GM21717 (cell line): Measurements from ENCODE around the gene PLEKHN1.
"Not testable (repeated sequence)": the region's sequence is repeated elsewhere in the genome, so short reads cannot be mapped to it uniquely, and the experiment has no call there.

ENCODE experiments used
- ATAC-seq: cut with Tn5 transposase; IDR thresholded peaks from one replicate; pipeline ENCODE4 v1.9.1; 2021; ENCODE audit warnings: mild to moderate bottlenecking, moderate library complexity; ENCODE audit not compliant: unreplicated experiment

PLEKHN1 gene

DNA sequence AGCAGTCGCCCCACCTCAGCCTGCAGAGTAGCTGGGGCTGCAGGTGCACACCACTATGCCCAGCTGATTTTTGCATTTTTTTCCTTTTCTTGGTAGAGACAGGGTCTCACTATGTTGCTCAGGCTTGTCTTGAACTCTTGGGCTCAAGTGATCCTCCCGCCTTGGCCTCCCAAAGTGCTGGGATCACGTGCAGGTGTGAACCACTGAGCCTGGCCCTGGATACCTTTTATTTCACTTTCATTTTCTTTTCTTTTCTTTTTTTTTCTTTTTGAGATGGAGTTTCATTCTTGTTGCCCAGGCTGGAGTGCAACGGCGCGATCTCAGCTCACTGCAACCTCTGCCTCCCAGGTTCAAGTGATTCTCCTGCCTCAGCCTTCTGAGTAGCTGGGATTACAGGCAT lies 25.0 kb downstream of the PLEKHN1 start:
- not testable (repeated sequence) for ATAC-seq

DNA sequence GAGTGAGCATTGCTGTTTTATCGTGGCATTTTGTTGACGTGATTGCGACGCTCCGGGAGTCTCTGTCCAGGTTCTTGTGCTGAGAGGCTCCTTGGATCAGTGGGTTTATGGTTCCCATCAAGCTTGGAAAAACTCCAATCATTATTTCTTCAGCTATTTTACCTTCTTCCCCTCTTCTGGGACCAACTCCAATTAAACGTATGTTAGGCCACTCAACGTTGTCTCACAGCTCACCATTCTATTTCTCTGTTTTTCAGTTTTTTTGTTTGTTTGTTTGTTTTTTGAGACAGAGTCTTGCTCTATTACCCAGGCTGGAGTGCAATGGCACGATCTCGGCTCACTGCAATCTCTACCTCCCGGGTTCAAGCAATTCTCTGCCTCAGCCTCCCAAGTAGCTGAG lies 25.6 kb downstream of the PLEKHN1 start:
- no peak for ATAC-seq

DNA sequence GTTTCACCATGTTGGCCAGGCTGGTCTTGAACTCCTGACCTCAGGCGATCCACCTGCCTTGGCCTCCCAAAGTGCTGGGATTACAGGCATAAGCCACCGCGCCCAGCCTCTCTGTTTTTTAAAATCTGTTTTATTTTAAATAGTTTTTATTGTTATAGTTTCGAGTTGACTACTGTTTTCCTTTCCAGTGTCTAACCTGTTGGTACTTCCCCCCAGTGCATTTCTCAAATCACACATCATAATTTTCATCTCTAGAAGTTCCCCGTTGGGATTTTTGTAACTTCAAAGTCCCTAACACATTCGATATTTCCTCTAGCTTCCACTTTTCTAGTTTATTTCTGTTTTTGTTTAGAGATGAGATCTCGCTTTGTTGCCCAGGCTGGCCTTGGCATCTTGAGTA lies 26.1 kb downstream of the PLEKHN1 start:
- ATAC-seq, result no peak

DNA sequence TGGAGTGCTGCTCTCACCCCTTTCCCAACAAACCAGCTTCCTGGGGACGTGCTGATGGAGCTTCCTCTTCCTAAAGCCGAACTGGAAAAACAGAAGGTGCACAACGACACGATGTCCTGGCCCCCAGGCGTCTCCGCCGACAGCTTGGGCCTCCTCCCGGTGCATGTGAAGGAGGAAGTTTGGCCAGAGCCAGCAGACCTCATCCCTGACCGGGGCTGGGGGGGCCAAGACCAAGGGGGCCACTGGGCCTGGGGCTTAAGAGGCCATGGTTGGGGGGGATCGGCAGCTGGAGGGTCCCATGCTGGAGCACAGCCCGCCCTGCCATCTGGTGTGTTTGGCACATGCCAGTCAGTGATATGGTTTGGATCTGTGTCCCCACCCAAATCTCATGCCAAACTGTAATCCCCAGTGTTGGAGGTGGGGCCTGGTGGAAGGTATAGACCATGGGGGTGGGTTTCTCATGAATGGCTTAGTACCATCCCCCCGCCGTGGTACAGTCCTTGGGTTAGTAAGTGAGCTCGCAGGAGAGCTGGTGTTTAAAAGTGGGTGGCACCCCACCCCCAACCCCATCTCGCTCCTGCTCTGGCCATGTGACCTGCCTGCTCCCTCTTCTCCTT lies 27.2 kb downstream of the PLEKHN1 start:
- no peak for ATAC-seq

- not testable (repeated sequence) for ATAC-seq
Measured at GRCh38 chr1:994546-994945, 28.3 kb downstream of the PLEKHN1 start.

DNA sequence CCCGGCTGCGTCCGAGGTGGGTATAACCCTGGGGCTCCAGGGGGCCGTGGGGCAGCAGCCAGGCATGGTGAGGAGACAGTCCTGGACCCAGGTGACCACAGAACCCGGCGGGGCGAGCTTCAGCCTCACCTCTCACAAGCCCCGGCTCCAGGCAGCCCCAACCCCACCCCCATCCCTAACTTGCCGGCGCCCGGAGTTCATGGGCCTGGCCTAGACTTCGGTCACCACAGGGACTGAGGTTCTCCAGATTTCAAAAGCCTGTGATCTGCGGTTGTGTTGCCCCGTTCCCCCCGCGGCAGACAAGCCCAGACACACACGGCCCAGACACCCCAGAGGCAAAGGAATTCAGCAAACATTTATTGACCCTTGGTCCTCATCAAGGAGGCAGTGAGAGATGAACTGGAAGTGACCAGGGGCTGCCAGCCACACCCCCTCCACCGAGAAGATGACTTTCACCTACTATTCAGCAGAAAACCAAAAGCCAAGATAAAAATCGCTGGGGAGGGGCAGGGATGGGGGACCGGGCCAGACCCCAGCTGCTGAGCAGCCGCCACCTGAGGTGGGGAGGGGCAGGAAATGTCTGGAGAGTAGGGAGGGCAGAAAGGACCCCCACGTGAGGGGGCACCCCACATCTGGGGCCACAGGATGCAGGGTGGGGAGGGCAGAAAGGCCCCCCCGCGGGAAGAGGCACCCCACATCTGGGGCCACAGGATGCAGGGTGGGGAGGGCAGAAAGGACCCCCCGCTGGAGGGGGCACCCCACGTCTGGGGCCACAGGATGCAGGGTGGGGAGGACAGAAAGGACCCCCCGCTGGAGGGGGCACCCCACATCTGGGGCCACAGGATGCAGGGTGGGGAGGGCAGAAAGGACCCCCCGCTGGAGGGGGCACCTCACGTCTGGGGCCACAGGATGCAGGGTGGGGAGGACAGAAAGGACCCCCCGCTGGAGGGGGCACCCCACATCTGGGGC lies 29.7 kb downstream of the PLEKHN1 start:
- no peak for ATAC-seq

DNA sequence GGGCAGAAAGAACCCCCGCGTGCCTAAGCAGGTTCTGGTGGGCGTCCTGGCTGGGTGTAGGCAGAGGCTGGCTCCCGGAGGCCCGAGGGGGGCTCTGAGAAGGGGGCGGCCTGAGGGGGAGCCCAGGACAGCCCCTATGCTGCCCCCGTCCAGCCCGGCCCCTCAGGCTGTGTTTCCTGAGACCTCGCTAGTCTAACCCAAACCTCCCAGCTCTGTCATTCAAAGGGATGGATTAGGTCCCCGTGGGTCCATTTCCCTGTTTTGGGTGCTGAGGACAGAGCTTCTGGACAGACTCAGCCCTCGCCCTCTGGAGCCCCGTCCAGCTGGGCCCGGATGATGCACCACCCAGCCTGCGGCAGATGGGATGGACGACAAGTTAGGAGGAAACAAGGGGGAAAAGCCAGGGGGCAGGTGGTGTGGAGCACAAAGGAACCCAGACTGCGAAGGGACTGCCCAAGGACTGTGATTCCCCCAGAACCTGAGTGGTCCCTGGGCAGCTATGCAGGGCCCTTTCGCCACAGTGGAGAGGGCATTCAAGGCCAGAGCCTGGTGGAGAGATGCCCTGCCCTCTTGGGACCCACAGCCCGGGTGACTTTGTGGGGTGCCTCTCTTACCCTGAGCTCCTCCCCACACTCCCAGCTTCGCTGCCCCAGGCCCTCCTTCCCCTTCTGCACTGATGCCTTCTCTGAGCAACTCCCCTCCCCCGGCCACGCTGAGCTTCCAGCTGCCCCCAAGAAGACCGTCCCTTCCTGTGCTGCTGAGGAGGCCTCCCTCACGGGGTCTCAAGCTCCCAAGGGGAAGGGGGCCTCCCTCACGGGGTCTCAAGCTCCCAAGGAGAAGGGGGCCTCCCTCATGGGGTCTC lies 30.8 kb downstream of the PLEKHN1 start:
- no peak for ATAC-seq

DNA sequence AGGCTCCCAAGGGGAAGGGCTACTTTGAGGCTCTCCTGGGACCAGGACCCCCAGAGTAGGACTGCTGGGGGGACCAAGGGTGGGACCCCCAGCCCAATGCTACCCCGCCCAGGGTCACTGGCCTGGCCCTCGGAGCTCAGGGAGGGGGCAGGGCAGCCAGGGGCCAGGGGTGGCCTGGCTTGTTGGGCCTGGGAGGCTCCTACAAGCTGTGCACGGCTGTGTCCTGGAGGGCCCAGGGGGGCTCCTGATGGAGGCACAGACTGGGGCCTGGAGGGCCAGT lies 31.4 kb downstream of the PLEKHN1 start:
- no peak for ATAC-seq

- no peak for ATAC-seq
Measured at GRCh38 chr1:997993-998744, 31.9 kb downstream of the PLEKHN1 start.

- no peak for ATAC-seq
Measured at GRCh38 chr1:998745-998994, 32.4 kb downstream of the PLEKHN1 start.

GRCh38 chr1:998995-999724 lies 32.9 kb downstream of the PLEKHN1 start:
- no peak for ATAC-seq

- ATAC-seq, result no peak
Measured at GRCh38 chr1:999725-1000356, 33.6 kb downstream of the PLEKHN1 start, which contains the start of gene HES4. HES4 (minus strand) TSS chr1:1000097; CDS start chr1:999973, 124 bp downstream.

- ATAC-seq, result no peak
Measured at GRCh38 chr1:1000357-1001056, 34.2 kb downstream of the PLEKHN1 start.

- no peak for ATAC-seq
Measured at GRCh38 chr1:1001057-1001783, 34.9 kb downstream of the PLEKHN1 start.

DNA sequence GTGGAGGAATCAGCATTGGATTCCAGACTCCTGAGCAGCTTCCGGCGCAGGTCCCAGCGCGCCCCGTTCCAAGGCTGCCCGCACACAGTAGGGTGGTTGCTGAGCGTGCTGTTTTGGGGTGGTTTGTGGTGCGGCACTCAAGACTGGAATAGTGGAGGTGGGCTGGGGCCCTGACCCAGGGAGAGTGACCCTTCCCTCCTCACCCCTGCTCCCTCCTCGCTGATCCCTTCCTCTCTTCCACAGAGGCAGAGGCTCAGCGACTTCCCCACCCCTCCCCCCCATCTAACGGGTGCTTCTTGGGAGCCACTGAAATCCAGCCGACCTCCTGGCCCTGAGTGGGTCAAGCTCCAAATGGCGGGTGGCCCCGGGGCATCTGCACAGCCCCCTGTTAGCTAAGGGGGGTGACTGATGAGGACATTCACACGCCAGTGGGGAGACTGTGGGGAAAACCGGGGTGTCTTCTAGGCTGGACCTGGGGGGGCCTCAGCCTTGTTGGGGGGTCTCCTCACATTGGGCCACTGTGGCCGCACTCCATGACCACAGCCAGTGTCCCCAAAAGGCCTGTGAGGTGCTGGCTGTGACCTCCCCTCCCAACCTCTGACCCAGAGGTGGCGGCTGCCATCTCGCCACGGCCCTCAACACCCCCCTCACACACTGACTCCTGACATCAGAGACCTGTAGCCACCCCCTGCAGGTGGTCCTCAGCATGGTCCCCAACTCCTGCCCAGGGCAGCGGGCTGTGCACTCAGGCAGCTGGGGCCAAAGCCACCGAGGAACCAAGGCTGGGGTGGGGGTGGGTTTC lies 37.5 kb downstream of the PLEKHN1 start:
- no peak for ATAC-seq

DNA sequence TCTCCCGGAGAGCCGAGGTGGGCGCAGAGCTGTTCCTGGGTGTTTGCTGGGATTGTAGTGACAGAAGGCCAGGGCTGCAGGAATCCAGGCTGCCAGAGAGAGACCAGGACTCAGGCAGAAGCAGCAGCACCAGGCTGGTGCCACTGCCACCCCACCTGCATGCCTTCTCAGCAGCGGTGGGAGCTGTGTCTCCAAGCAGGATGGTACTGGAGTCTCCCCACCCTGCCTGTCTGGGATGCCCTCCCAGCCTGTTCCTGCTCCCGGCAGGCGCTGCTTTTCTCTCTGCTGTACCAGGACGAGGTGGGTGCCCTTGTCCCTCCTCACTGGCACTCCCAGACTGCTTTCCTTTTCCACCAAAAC lies 38.1 kb downstream of the PLEKHN1 start:
- no peak for ATAC-seq

DNA sequence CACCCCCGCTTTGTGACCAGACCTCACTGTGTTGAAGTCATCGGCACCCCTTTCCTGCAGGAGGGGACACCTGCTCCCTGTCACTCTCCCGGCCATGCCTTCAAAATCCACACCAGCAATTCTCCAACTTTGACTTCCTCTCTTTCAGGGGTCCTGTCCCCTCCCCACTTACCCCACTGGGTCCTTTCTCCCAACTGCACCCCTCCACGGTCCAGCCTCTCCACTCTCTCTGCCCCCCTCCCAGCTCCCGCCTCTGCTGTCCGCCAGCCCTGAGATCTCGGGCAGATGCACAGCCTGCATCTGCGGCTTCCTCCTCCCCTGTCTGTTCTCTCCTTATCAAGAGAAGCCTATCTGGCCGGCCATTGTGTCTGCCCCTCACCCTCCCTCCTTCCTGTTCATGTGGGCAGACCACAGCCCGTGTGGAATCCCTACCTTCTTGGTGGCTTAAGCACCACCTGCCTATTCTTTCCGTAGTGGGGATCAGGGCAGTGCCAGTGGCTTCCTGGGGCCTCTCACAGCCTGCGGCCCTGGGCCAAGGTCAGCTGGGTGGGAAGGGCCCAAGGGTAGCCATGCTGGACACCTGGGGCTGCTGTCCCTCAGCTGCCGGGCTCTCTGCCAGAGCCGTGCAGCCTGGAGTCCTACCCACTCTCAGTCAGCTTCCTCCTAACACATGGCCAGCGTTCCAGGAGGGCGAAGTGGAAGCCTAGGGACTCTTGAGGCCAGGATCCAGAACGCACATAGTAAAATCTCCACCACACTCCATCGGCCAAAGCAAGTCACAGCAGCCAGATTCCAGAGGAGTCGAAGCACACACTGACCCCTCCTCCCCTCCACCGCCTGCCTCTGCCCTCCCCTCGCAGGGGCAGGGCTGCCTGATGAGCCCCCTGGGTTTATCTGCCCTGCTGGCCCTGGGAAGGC lies 38.8 kb downstream of the PLEKHN1 start:
- no peak for ATAC-seq
